NB4 (cell line): Measurements from ENCODE around the gene PTRH1.

ENCODE experiments used
- CTCF ChIP-seq: IDR thresholded peaks from one replicate; pipeline ENCODE4 v1.5.1; 2012; ENCODE audit warnings: low read depth, low read length
- MAX ChIP-seq: IDR thresholded peaks from 2 replicates; pipeline ENCODE4 v1.6.1; 2011; ENCODE audit warnings: low read depth, low read length
- MYC ChIP-seq: IDR thresholded peaks from 2 replicates; pipeline ENCODE4 v1.6.1; 2011; ENCODE audit warnings: low read depth, low read length
- POLR2A ChIP-seq: IDR thresholded peaks from 2 replicates; pipeline ENCODE4 v1.6.1; 2011; ENCODE audit warnings: mild to moderate bottlenecking; ENCODE audit not compliant: insufficient read length; ENCODE audit errors: extremely low read depth

GRCh38 chr9:127700140-127700539 is 15.3 kb downstream of the PTRH1 start:
- TF ChIP-seq CTCF (no peak), POLR2A (no peak), MYC (no peak), MAX (no peak)
